Activated CD8-positive, alpha-beta memory T cell treated with anti-CD3 and anti-CD28 coated beads, Interleukin-2, amount 50 U/mL, for 24 hours (primary cell): ENCODE results near the gene EHD4.

Experiments used
- DNase-seq: peaks from one replicate; pipeline ENCODE4 v3.0.0-alpha.2; 2020; ENCODE audit errors: extremely low read depth

Gene EHD4

DNA sequence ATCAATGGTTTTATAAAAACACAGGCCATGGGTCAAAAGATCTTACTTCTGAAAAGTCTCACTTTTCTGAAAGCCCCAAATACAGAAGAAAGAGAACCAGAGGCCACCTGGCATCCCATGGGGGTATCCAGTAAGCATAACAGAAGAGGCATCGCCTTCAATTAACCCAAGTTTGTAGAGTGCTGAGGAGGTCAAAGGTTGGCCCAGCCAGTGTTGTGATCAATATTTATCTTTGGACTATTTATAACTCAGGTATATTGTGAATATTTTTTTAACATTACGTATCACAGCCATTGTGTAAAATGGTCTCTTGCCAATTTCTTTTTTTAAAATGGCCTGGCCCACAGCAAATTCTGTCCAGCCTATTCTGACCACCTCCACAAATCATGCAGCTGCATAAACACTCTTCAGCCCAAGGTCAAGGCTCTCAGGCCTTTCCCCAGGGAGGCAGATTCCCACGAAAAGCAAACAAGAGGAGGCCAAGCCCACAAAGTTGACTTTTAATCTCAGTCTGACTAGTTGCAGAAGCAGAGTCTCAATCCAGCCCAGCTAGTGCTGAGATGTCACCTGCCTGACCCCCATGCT lies 52.3 kb downstream of the EHD4 start:
- no peak for DNase-seq

DNA sequence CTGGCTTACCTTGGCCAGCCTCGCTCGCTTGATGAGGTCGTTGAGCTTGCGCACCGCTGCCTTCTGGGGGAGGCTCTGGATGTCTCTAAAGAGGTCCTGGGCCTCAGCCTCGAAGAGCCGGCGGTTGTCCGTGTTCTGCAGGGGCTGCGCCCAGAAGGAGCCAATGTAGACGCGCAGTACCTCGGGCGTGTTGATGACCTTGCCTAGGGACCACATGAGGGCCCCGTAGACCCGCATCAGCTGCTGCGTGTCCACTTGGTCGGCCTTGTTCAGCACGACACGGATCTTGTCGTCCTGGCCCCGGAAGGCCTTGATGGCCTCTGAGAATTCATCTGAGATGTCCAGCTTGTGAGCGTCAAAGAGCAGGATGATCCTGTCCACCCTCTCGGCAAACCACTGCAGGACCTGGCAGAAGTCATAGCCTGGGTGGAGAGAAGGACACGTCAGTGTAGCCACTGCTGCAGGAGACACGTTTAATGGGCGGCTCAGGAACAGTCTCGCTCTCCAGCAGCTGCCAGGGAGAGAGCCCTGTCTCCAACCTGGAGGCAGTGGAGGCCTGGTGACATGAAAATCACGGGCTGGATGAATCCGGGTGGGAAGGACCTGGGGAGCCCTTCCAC lies 53.0 kb downstream of the EHD4 start:
- DNase-seq: no peak

DNA sequence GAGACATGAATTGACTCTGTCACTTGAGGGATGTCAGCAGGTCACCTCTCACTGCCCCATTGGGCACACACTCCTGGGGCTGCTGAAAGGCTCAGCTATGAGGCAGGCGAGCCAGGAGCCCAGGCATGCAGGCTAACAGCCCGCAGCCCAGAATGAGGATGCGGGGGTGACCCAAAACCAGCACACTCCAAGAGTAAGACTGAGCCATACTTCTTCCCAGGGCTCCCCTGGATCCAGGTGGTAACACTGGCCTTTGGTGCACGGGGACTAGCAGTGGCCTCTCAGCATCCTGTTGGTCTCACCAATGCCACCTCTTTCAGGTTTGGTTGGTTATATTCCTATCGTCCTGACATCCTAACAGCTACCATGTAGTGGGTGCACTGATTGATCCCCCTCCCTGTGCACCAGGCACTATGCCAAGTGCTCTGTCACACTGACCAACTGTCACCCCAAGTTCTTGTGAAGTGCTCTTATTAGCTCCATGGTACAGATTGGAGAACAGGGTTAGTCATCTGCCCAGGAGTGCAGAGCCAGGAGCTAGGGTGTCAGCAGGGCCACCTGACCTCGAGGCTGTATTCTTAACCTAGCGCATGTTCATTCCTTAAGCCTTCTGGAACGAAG lies 53.7 kb downstream of the EHD4 start:
- no peak for DNase-seq

DNA sequence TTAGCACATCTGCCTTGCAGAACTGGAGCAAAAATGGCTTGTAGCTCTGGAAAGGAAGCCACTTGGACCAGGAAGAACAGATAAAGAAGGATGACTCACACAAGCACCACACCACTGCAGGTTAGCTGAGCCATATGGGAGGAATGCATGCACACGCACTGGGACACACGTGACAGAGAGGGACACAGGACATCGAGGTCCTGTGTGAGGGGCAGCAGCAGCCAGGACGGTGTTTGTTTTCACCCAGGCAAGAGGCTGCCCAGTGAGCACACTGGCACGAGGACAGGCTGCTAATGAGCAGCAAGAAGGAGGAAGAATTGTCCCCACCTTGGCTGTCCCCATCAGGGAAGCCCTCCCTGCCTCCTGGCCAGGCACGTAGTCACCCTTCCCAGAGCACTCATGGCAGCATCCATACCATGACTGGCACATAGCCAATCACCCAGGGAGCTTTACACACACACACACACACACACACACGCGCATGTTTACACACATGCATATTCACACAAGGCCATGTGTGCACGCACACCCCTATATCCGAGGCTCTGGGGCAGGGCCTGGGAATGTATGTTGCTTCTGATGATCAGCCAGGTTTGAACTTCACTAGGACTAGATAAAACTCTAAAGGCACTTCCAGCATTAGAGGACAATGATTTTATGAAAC lies 54.5 kb downstream of the EHD4 start:
- DNase-seq: no peak

GRCh38 chr15:41915255-41915994 lies 56.9 kb downstream of the EHD4 start:
- no peak for DNase-seq

DNA sequence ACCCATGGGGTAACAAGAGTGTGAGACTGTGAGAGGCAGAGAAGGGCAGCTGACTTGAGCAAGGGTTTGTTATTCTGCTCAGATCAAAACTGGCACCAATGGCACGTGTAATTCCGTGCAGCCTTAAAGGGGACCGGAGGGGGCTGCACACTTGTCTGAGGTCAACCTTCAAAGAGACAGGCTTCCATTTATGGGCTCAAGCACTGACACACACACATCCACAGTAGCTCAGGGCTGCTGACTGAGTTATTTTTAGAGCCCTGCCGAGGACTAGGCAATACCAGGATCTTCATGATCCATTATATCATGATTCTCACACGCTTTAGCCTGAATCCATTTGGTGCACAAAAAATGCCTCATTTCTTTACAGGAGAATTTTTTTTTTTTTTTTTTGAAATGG lies 57.9 kb downstream of the EHD4 start:
- DNase-seq: no peak

- DNase-seq: no peak
Observed at GRCh38 chr15:41913256-41913655, 59.1 kb downstream of the EHD4 start.

DNA sequence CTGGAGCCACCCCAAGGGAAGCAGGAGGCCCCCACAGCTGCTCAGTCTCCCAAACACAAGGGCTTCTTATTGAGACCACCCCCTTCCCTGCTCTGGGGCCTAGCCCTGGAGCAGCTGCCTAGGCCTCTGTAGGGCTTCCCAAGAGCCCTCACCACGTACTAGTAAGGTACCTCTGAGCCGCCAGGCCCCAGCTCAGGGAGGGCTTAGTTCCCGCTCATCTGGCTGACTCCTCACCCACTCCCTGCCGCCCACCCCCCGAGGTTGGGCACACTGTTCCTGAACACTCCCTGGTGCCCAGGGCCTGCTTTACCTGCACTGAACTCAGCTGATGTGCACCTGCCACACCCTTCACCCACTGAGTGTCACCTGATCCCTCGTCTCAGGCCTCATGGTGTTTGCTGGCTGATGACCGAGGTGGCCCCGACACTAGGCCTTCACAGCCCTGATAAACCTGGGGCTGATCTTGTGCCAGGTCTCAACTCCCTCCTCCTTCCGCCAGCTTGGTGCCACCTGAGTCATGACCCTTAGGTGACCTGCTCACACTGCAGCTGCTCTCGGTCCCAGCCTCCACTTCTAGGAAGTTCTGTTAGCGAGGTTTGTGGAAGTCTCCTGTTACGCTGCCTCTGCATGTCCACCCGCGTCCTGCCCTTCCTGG lies 60.5 kb downstream of the EHD4 start:
- no peak for DNase-seq

DNA sequence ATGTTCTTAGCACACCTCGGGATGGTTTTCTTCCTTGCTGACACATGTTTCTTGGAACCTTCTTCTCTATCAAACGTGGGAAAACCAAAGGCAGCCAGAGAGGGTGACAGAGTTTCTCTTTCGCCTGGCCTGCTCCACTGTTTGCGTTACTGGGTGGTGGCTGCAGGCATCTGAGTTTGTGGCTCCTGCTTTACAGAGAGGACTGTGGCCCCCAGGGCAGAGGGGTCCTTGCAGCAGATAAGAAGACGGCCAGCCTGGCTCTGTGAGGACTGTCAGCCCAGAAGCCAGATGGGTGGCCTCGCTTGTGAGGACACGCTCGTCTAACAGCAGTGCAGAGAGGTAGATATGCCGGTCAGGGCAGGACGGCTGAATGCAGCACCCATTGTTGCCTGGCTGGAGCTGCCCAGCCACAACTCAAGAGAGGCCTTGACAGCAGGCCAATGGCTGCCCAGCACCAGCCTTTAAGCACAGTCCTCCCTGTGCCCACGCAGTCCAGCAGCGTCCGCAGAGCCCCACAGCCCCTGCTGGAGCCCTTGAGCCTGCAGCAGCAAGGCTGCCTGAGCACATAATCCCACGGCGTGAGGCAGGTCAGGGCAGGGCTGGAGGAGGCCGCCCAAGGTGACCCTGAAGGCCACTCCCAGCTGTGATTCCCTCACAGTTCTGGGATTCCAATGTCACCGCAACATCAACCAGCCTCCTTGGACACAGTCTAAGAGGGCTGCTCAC lies 63.5 kb downstream of the EHD4 start:
- DNase-seq: no peak

DNA sequence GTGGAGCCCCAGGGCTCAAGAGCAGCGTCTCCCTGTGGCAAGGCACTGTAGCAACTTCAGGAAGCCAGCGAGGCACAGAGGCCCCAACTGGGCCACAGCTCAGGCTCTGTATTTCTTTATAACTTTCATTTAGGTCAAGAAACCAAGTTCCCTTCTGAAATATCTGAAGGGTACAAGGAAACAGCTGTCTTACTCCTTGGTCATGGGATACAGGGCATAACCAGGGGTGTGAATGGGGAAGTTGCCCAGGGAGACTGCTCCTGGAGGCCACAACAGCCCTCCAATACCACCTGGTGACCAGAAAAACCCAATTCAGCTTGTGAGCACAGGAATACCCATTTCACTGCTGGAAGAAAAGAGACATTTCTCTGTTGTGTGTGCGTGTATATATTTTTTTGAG lies 65.2 kb downstream of the EHD4 start:
- no peak for DNase-seq

GRCh38 chr15:41906608-41907007 lies 65.7 kb downstream of the EHD4 start:
- no peak for DNase-seq

DNA sequence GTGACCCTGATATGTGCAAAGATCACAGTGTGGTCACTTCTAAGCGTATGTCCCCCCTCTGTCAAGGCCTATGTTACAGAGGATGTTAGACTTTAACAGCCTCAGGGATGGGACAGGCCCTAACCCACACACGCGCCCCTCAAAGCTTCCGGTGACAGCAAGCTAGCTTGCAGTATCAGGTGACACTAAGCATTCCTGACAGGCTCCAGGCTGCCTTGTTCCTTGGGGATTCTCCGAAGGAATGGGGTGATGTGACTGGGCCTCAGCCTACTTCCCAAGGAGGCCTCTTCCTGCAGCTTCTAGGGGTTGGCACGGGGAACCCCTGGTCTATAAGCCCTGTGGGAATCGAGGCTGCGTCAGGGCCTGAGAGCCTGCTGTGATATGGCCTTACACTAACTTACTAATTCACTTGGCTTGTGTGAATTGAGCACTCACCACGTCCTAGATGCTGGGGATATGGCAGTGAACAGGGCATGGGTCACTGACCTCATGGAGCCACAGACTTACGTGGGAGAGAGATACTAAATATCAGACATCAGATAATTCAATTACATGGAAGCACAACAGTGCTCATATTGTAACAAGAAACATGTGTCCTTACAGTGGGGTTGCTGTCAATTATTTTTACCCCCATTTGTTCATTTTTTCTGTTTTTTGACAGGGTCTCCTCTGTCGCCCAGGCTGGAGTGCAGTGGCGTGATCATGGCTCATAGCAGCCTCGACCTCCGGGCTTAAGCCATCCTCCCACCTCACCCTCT lies 67.1 kb downstream of the EHD4 start:
- DNase-seq: no peak

GRCh38 chr15:41904541-41905005 lies 67.8 kb downstream of the EHD4 start:
- DNase-seq: peak; percentile 23

DNA sequence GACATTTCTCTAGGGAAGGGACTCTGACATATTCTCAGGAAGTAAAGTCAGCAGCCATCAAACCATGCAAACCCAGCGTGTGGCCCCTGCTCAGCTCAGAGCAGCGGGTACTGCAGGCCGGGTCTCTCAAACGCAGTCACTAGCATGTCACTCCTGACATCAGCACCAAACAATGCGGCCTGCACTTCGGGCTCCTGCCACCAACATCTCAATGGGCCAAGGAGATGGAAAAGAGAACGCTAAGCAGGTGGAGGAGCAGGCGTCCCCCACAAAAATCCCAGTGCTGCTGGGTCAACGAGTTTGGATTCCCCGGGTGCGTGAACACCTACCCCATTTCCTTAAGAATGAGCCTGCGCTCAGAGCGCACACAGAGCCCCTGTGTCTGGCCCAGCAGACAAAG lies 68.6 kb downstream of the EHD4 start:
- no peak for DNase-seq

GRCh38 chr15:41901431-41901830 lies 70.9 kb downstream of the EHD4 start:
- DNase-seq: no peak

- no peak for DNase-seq
Observed at GRCh38 chr15:41900526-41901380, 71.6 kb downstream of the EHD4 start.

DNA sequence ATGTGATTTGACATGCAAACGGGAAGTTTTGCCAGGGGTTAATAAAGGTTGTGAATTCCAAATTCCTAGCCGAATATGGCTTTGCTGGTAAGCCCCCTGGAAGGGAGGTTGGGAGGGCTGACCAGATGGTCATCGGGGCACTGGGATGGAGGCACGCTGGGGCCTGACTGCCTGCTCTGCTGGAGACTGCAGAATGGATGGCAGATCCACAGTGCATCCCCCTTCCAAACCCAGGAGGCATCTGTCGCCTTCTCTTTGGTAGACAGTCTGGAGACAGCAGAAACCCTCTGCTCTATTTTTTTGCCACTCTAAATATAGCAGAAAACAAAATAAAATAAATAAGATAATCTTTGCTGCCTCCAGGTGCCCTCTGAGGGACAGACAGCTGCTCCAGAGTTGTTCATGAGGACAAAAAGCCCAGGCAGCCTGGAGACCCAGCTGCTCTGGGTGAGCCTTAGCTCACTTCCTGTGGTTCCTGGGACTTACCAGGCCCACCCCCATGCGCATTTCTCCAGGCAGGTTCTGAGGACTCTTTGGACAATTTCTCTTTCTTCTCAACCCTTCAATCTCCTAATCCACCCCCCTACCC lies 72.4 kb downstream of the EHD4 start:
- no peak for DNase-seq

GRCh38 chr15:41897363-41897799 lies 75.0 kb downstream of the EHD4 start:
- DNase-seq: no peak

DNA sequence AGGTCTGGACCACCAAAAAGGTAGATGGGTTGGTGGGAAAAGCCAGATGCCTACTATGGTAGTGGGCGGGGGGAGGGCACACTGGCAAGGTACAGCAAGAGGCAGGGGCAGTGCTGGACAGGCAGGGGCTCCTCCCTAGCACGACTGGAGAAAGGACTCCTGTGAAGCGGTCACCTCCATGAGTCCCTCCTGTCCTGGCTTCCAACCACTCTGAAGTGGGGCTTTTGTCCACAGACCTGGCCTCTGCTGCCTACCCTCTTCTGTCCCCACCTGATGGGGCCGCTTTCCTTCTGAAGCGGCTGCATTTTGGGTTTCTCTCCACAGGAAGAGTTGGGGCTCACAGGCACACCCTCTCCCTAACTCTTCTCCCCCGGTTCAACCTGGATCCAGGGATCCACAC lies 75.8 kb downstream of the EHD4 start:
- DNase-seq: no peak
